Spinal cord (tissue), 10 donors: Measurements from ENCODE around the gene CATSPERD. TPM values are rescaled to one million over a fixed set of nuclear protein-coding genes. Genes with fewer than 3 reads are reported as not detected.

Source experiments
- DNase-seq, 6 donors: peaks; one replicate each; pipeline versions ENCODE4 v3.0.0 to v3.0.0-alpha.2; 2013 to 2015; ENCODE audit warnings: low spot score in 6 of 6, low read depth in 4 of 6
- H3K27ac ChIP-seq: one replicate; pipeline ENCODE4 v1.5.1; 2013; ENCODE audit warnings: low read depth, low read length, control low read depth
- H3K27me3 ChIP-seq: one replicate; pipeline ENCODE4 v1.6.1; 2013; ENCODE audit warnings: low read length; ENCODE audit not compliant: control insufficient read depth, insufficient read depth
- H3K36me3 ChIP-seq: one replicate; pipeline ENCODE4 v1.6.1; 2013; ENCODE audit warnings: low read length; ENCODE audit not compliant: control insufficient read depth, insufficient read depth
- H3K4me1 ChIP-seq: one replicate; pipeline ENCODE4 v1.6.1; 2013; ENCODE audit warnings: low read length; ENCODE audit not compliant: control insufficient read depth, insufficient read depth
- H3K4me3 ChIP-seq: one replicate; pipeline ENCODE4 v1.5.1; 2013; ENCODE audit warnings: low read depth, low read length, control low read depth
- H3K9me3 ChIP-seq: one replicate; pipeline ENCODE4 v1.6.1; 2013; ENCODE audit warnings: low read length; ENCODE audit not compliant: control insufficient read depth, insufficient read depth
- WGBS: methylation state at CpG from one replicate; pipeline ENCODE4 v1.1.5; 2013; ENCODE audit warnings: missing lambda C conversion rate; ENCODE audit not compliant: insufficient coverage; 5-methylcytosine and 5-hydroxymethylcytosine counted together
- polyA plus RNA-seq, 2 donors: library from polyadenylated mRNA; unstranded; fragments of 120-200 nt; gene quantifications; one replicate each; pipeline ENCODE4 v1.2.1, GENCODE V29; 2013; ENCODE audit not compliant: insufficient read length in 2 of 2
- total RNA-seq, 2 donors: library from RNA; depleted of rRNA in 1 of 2; stranded (reverse); fragments of 120-200 nt in 1 of 2; fragments of >200 nt in 1 of 2; gene quantifications; one replicate each; pipeline versions ENCODE4 v1.2.3 to v1.2.4, GENCODE V29; 2013 to 2014
- donor health status: healthy.

Gene CATSPERD
- total and polyA plus RNA-seq, 4 donors: 0.59 to 3.6 (median 2.8) TPM; not detected in 1

- Histone ChIP-seq H3K4me1 (no peaks in the 10 kb centered on the region), H3K4me3 (no peak overlapping the region), H3K27ac (no peak overlapping the region), H3K9me3 (no peaks in the 10 kb centered on the region), H3K27me3 (no peaks in the 10 kb centered on the region), H3K36me3 (no peaks in the 10 kb centered on the region)
- DNase-seq: no peak
- 86% methylated on average over 5 of the region's 9 CpGs for WGBS
These were observed 93.8 kb downstream of the CATSPERD start for GRCh38 chr19:5814123-5814851.

- DNase-seq: no peak
- WGBS: 71% methylated on average over 8 of the region's 11 CpGs
These were observed 94.4 kb downstream of the CATSPERD start for GRCh38 chr19:5814852-5815246.

GRCh38 chr19:5817218-5817617, 96.8 kb downstream of the CATSPERD start:
- no peaks in the 10 kb centered on the region for H3K36me3 ChIP-seq
- no peaks in the 10 kb centered on the region for H3K9me3 ChIP-seq
- no peak overlapping the region for H3K4me3 ChIP-seq
- no peak overlapping the region for H3K27ac ChIP-seq
- peaks cover 2% of the 10 kb centered on the region for H3K4me1 ChIP-seq
- 100% methylated on average over 2 of the region's 2 CpGs for WGBS
- no peaks in the 10 kb centered on the region for H3K27me3 ChIP-seq
- no peak for DNase-seq

More at GRCh38 chr19:5814852-5815246, 94.4 kb downstream of the CATSPERD start:
- Histone ChIP-seq H3K27ac (no peak overlapping the region), H3K4me1 (no peaks in the 10 kb centered on the region), H3K4me3 (no peak overlapping the region), H3K27me3 (no peaks in the 10 kb centered on the region), H3K9me3 (no peaks in the 10 kb centered on the region), H3K36me3 (no peaks in the 10 kb centered on the region)

GRCh38 chr19:5818594-5818993, 98.2 kb downstream of the CATSPERD start:
- Histone ChIP-seq H3K36me3 (no peaks in the 10 kb centered on the region), H3K4me1 (peaks cover 5% of the 10 kb centered on the region), H3K27ac (no peak overlapping the region), H3K4me3 (no peak overlapping the region), H3K27me3 (no peaks in the 10 kb centered on the region), H3K9me3 (no peaks in the 10 kb centered on the region)
- no peak for DNase-seq
- WGBS: 73% methylated on average over 10 of the region's 10 CpGs

- Histone ChIP-seq H3K4me1 (peaks cover 10% of the 10 kb centered on the region), H3K36me3 (peaks cover 2% of the 10 kb centered on the region), H3K9me3 (no peaks in the 10 kb centered on the region), H3K27me3 (no peaks in the 10 kb centered on the region), H3K27ac (no peak overlapping the region), H3K4me3 (no peak overlapping the region)
- 76% methylated on average over 5 of the region's 6 CpGs for WGBS
- DNase-seq: no peak
These were observed 100.3 kb downstream of the CATSPERD start for GRCh38 chr19:5820785-5821184.

GRCh38 chr19:5821521-5822180, 101.2 kb downstream of the CATSPERD start:
- H3K27ac ChIP-seq: no peak overlapping the region
- 60% methylated on average over 7 of the region's 8 CpGs for WGBS

GRCh38 chr19:5822181-5822844, 101.9 kb downstream of the CATSPERD start:
- H3K36me3 ChIP-seq: peaks cover 2% of the 10 kb centered on the region
- H3K27ac ChIP-seq: no peak overlapping the region
- no peaks in the 10 kb centered on the region for H3K9me3 ChIP-seq
- DNase-seq: no peak
- no peaks in the 10 kb centered on the region for H3K27me3 ChIP-seq
- H3K4me3 ChIP-seq: no peak overlapping the region
- H3K4me1 ChIP-seq: peaks cover 24% of the 10 kb centered on the region
- 41% methylated on average over 27 of the region's 30 CpGs for WGBS

More at GRCh38 chr19:5821521-5822180, 101.2 kb downstream of the CATSPERD start:
- no peak for DNase-seq
- Histone ChIP-seq H3K4me3 (no peak overlapping the region), H3K4me1 (peaks cover 17% of the 10 kb centered on the region), H3K27me3 (no peaks in the 10 kb centered on the region), H3K36me3 (peaks cover 2% of the 10 kb centered on the region), H3K9me3 (no peaks in the 10 kb centered on the region)

DNA sequence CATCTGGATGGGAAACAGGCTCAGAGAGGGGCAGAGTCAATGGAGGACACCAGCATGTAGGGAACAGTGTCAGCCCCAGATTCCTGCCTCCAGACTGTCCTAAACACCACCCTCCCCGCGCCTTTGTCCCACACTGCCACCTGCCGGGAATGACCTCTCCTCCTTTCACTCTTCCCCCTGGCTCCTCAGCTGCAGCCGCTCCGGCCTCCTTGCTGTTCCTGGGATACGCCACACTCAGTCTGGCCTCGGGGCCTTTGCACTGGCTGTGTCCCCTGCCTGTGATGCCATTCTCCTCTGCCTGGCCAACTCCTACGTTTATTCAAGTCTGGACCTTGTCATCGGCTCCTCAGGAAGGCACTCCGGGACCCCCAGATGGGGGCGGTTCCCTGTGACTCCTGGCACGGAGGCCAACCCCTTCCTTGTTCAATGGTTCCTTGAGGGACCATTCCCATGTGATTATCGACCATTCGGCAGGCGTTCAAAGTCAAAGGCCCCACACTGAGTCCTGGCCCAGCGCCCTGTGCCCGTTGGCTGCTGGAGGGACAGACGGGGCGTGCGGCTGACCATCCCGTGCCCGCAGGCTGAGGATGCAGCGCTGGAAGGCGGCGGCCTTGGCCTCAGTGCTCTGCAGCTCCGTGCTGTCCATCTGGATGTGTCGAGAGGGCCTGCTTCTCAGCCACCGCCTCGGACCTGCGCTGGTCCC, 103.3 kb downstream of the CATSPERD start:
- Histone ChIP-seq H3K4me1 (peaks cover 33% of the 10 kb centered on the region), H3K9me3 (no peaks in the 10 kb centered on the region), H3K27me3 (no peaks in the 10 kb centered on the region), H3K36me3 (peaks cover 2% of the 10 kb centered on the region), H3K4me3 (no peak overlapping the region), H3K27ac (no peak overlapping the region)
- no peak for DNase-seq
- WGBS: 82% methylated on average over 30 of the region's 30 CpGs

- DNase-seq: no peak
- H3K9me3 ChIP-seq: no peaks in the 10 kb centered on the region
- H3K27me3 ChIP-seq: peaks cover 2% of the 10 kb centered on the region
- H3K4me3 ChIP-seq: no peak overlapping the region
- H3K4me1 ChIP-seq: peaks cover 43% of the 10 kb centered on the region
- 85% methylated on average over 8 of the region's 10 CpGs for WGBS
- no peak overlapping the region for H3K27ac ChIP-seq
- H3K36me3 ChIP-seq: peaks cover 2% of the 10 kb centered on the region
These were observed 104.3 kb downstream of the CATSPERD start for GRCh38 chr19:5824751-5825150.
